ENCODE data around the gene KDM6A. TPM values are rescaled to one million over a fixed set of nuclear protein-coding genes. Genes with fewer than 3 reads are reported as not detected.

Gene KDM6A
- total RNA-seq, 4 donors from 2014 or later, result 20.5 to 47.0 (median 33.0) TPM

- no peak for TF ChIP-seq CTCF (IDR thresholded peaks at IDR 0.05; ENCODE audit: low read depth)
These were observed 42.4 kb downstream of the KDM6A start for GRCh38 chrX:44915361-44915868.

- no peak for TF ChIP-seq CTCF (IDR thresholded peaks at IDR 0.05; ENCODE audit: low read depth)
These were observed 45.7 kb downstream of the KDM6A start for GRCh38 chrX:44918722-44919121.

- TF ChIP-seq CTCF (IDR thresholded peaks at IDR 0.05; ENCODE audit: low read depth), result no peak
These were observed 50.0 kb downstream of the KDM6A start for GRCh38 chrX:44922980-44923379.

GRCh38 chrX:44927398-44927797, 54.4 kb downstream of the KDM6A start:
- no peak for TF ChIP-seq CTCF (IDR thresholded peaks at IDR 0.05; ENCODE audit: low read depth)

GRCh38 chrX:44931441-44931973, 58.5 kb downstream of the KDM6A start:
- TF ChIP-seq CTCF (IDR thresholded peaks at IDR 0.05; ENCODE audit: low read depth), result no peak

- no peak for TF ChIP-seq CTCF (IDR thresholded peaks at IDR 0.05; ENCODE audit: low read depth)
These were observed 62.2 kb downstream of the KDM6A start for GRCh38 chrX:44935172-44935571.

GRCh38 chrX:44935640-44936039, 62.7 kb downstream of the KDM6A start:
- no peak for TF ChIP-seq CTCF (IDR thresholded peaks at IDR 0.05; ENCODE audit: low read depth)
